Activated CD4-positive, CD25-positive, alpha-beta regulatory T cell treated with anti-CD3 and anti-CD28 coated beads, Interleukin-2, amount 50 U/mL, for 24 hours (primary cell): Measurements from ENCODE around the gene VPS25.
"Not testable (repeated sequence)": the region's sequence is repeated elsewhere in the genome, so short reads cannot be mapped to it uniquely, and the experiment has no call there.

ENCODE experiments used
- ATAC-seq, 2 donors: fragments of 150-1000 bp; cut with Tn5 transposase; one replicate each; pipeline ENCODE4 v1.10.0; 2021; ENCODE audit warnings: mild to moderate bottlenecking in 1 of 2, moderate library complexity in 1 of 2

The VPS25 gene

GRCh38 chr17:42773290-42774035 lies at the start of gene VPS25:
Gene VPS25, plus strand, starts transcription at chr17:42773449. Its CDS starts 27 bp downstream, at chr17:42773476.
- ATAC-seq: peak; percentile 98

DNA sequence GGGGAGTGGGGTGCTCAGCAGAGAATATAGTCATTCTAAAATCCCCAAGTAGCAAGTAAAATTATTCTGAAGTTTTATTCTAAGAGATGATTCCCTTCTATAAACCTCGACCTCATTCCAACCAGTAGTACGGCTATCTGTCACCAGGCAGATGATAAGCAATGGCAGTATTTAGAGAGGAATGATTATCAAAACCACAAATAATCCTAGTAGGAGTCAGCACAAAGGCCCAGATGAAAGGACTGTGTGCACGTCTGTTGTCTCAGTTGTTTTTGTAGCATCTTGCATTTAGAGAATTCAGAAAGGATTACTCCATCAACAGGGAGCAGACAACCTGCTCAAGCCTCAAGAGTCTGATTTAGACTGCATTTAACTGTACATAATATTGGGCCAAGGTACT lies 49.6 kb upstream of the VPS25 start:
- ATAC-seq: no peak

DNA sequence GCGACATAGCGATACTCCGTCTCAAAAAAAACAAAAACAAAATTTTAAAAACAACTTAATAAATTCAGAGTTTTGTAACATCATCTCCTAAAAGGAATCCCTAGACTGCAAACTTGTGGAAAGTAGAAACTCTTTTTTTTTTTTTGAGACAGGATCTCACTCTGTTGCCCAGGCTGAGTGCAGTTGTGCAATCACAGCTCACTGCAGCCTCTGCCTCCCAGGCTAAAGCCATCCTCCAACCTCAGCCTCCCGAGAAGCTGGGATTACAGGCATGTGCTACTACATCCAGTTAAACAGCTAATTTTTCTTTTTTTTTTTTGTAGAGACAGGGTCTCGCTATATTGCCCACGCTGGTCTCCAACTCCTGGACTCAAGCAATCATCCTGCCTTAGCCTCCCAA lies 48.1 kb upstream of the VPS25 start:
- no peak for ATAC-seq

DNA sequence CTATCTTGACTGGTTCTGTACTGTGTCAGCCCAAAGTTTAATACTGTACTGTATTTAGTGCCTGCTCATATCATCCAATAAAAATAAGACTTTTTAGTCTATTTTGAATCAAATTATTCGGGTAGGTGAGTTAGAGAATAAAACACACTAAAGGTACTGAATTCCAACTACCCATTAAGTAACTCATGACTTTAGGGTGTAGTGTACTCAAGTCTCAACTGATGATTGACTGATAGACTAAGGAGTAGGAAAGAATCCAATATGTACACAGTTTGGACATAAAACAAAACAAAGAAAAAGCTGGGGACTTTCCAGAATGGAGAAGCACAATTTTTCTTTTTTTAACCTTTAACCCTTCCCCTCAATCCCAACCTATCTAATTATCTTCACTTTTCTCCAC lies 32.5 kb upstream of the VPS25 start:
- ATAC-seq: no peak

DNA sequence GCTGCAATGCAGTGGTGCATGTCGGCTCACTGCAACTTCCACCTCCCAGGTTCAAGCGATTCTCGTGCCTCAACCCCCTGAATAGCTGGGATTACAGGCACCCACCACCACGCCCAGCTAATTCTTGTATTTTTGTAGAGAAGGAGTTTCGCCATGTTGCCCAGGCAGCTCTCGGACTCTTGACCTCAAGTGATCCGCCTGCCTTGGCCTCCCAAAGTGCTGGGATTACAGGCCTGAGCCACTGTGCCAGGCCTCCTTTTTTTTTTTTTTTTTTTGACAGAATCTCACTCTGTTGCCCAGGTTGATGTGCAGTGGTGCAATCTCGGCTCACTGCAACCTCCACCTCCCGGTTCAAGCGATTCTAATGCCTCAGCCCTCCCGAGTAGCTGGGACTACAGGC lies 30.3 kb upstream of the VPS25 start:
- not testable (repeated sequence) for ATAC-seq

- no peak for ATAC-seq
These were observed 29.5 kb upstream of the VPS25 start for GRCh38 chr17:42743595-42744282.

DNA sequence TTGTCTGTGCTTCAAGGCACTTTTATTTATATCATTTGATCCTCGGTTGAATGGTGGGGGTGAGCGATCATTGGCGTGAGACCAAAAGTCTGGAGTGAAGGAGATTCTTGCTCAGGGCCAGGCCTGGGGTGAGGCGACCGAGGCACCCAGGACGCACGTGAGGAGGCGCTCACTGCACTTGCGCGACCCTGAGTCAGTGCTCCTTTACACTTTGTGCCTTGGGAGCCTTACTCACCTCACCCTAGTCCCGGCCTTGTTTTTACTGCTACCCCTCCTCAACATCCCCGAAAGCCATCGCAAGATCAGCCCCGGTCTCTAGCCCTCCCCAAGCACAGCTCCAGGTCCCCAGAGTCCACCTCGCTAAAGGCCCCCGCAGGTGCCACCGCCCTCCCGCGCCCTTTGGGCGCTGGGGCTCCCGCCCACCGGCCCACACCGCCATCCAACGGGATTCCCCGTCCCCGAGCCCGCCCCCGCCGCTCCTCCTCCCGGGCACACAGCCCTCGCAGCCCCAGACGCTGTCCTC lies 28.9 kb upstream of the VPS25 start:
- peak; percentile 89 to 91 for ATAC-seq

- ATAC-seq: peak; percentile 83 to 87
These were observed 28.2 kb upstream of the VPS25 start, which contains the start of gene EZH1 for GRCh38 chr17:42744806-42745617. Gene EZH1, minus strand, starts transcription at chr17:42745040. Its CDS starts 16,099 bp downstream, at chr17:42728941.

DNA sequence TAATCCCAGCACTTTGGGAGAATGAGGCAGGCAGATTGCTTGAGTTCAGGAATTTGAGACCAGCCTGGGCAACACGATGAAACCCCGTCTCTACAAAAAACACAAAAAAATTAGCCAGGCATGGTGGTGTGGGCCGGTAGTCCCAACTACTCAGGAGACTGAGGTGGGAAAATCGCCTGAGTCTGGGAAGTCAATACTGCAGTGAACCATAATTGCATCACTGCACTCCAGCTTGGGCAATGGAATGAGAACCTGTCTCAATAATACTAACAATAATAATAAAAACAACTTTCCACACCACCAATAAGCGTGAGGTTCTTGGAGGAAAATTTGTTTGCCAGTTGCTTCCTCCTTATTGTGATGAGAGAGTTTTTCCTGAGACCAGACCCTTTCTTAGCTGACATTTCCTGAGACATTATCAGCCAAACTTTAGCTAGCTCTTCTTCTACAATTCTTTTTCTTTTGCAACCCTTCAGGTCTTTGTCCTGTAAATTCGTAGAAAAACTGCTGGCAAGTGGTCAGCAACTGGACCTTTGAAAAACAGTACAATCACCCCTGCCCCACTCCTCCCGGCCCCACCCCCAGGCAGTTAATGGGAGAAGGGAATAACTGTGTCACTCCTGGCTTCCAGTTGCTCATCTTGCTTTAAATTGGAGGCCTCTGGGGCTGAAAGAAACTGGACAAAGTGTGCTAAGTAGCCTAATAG lies 24.9 kb upstream of the VPS25 start:
- ATAC-seq: no peak

GRCh38 chr17:42748908-42749798 lies 24.1 kb upstream of the VPS25 start:
- no peak for ATAC-seq

DNA sequence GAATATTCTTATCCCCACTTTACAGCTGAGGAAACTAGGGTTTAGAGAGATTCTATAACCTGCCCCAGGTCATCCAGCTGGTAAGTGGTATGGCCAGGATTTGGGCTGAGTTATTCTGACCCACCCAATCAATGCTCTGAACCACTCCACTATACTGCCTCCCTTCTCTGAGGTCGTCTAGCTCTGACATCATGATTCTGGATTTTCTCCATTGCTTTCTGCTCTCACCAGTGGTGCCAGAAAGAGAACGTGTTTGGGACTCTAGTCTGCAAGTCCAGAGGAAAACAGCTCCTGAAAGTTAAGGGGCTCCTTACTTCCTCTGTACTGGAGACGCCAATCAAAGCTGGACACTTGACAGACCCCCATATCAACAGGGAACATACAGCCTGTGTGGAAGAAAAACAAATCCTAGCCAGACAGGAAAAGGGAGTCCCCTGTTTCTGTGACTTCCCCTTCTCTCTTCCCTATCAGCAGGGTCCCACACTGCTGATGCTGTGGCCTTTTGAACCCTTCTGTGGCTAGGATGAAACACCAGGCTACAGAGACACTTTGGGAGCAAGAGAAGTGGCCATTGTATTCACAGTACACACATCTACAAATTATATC lies 22.4 kb upstream of the VPS25 start:
- ATAC-seq: no peak

DNA sequence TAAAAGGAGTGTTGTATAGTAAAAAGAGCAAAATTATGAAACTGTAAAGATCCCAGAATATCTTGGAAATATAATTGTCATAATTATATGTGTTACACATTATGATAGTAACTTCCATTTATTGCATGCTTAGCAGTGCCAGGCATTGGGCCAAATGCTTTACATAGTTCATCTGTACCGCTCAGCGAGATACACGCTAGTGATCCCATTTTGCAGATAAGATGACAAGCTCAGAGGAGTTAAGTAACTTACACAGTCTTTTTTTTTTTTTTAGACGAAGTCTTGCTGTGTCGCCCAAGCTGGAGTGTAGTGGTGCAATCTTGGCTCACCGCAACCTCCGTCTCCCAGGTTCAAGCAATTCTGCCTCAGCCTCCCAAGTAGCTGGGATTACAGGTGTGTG lies 21.6 kb upstream of the VPS25 start:
- ATAC-seq: no peak

- no peak for ATAC-seq
These were observed 18.5 kb upstream of the VPS25 start for GRCh38 chr17:42754782-42755181.

DNA sequence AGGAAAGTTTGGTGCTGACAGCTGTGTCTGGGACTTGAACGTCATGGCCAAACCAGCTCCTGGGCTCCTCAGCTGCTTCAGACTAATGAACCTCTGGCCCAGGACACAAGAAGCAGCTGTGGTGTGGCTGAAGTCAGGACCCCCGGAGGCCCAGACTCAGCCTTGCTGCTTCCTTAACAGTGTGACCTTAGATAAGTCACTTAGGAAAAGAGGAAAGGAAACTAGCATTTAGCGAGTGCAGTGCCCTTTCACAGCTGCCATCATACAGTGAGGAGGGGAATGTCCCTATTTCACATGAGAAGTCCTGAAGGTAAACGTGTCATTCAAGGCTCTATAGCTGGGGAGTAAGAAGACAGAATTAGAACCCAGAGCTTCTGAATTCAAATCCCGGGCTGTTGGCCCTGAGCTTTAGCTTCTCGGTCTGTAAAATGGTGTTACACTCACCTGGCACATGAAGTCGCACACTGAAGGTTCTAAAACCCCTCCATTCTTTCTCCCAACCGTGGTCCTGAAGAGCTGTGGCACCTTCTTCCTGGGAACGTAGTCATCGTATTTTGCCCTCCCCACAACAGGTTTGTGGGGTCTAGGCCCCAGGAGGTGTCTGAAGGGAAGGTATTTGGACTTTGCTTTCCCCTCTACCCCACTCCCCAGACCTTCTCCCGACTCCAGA lies 13.1 kb upstream of the VPS25 start:
- peak in 1 of 2 donors; percentile 41 for ATAC-seq

DNA sequence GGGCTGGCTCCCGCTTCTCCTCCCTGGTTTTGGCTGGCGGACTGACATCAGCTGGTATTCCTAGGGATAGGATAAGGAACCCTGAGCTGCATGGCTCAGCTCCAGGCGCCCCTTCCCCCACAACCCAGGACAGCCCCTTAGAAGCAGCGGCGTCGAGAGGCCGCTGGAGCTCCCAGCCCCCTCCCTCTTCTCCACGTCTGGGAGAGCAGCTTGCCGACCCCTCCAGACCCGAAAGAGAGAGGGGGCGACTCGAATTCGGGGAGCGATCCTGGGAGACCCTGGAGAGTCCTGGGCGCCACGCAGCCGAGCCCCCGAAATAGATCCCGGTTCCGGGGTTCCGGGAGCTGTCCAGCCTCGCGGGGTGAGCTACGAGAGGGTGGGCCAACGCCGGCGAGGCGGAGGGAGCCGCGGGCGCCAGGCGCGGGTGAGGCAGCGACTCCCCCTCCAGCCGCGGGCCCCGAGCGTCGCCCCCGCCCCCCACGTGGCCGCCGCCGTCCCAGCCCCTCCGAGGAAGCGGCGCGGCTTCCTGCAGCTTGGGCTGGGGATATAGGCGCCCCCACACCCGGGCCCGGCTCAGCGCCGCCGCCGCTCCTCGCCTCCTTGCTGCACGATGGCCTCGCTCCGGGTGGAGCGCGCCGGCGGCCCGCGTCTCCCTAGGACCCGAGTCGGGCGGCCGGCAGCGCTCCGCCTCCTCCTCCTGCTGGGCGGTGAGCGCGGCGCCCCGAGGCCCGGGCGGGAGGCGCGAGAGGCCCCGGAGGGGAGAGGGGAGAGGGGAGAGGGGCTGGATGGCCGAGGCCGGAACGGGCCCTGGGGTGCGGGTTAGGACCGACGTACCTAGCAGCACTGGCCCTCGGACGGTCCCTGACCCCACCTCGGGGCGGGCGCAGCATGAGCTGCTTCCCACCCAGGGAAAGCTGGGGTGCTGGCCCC lies 12.3 kb upstream of the VPS25 start, which contains the start of gene RAMP2:
RAMP2 (plus strand) TSS at position 576 of the 930 bp plus-strand sequence; CDS start at position 611, 35 bp downstream.
- peak; percentile 19 to 37 for ATAC-seq

DNA sequence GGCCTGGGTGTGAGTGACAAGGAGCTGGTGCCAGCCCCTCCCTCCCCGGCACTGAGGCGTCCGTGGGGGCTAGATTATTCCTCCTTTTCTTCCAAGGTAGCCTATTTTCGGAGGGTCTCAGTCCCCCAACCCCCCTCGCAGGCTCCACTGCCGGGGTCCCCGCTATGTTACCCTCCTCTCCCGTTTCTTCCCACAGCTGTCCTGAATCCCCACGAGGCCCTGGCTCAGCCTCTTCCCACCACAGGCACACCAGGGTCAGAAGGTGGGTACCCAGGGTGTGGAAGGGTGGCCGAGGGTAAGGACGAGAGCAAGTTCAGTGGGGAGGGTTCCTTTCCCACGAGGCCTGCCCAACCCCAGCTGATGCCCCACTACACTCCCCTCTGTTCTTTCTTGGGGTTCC lies 11.6 kb upstream of the VPS25 start:
- ATAC-seq: no peak

DNA sequence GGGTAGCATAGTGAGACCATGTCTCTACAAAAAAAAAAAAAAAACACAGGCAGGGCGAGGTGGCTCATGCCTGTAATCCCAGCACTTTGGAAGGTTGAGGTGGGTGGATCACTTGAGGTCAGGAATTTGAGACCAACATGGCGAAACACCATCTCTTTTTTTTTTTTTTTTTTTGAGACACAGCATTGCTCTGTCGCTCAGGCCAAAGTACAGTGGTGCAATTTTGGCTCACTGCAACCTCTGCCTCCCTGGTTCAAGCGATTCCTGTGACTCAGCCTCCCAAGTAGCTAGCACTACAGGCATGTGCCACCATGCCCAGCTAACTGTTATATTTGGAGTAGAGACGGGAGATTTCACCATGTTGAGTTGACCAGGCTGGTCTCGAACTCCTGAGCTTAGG lies 7.1 kb upstream of the VPS25 start:
- no peak for ATAC-seq

GRCh38 chr17:42767512-42767911 lies 5.7 kb upstream of the VPS25 start:
- ATAC-seq: no peak

DNA sequence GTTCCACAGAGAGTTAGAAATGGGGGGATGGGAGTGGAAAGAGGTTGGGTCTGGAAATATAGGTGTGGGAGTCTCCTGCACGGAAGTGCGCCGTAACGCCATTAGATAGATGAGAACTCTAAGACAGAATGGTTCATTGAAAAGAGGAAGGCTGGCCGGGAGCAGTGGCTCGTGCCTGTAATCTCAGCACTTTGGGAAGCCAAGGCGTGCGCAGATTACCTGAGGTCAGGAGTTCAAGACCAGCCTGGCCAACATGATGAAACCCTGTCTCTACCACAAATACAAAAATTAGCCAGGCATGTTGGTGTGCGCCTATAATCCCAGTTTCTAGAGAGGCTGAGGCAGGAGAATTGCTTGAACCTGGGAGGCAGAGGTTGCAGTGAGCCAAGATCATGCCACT lies 5.2 kb upstream of the VPS25 start:
- not testable (repeated sequence) for ATAC-seq
